ENCODE data around the gene KLF11. TPM values are rescaled to one million over a fixed set of nuclear protein-coding genes. Genes with fewer than 3 reads are reported as not detected.
"Not testable (repeated sequence)": the region's sequence is repeated elsewhere in the genome, so short reads cannot be mapped to it uniquely, and the experiment has no call there.

The KLF11 gene
- total RNA-seq, 1 experiment from 2014 or later, result 9.6 TPM

GRCh38 chr2:10022966-10023662 lies 20.2 kb upstream of the KLF11 start:
- DNase-seq (ENCODE audit: low read depth), result no peak

GRCh38 chr2:10026940-10027569 lies 16.3 kb upstream of the KLF11 start:
- DNase-seq (ENCODE audit: low read depth), result no peak

GRCh38 chr2:10027660-10028330 lies 15.6 kb upstream of the KLF11 start:
- DNase-seq (ENCODE audit: low read depth), result no peak

- DNase-seq (ENCODE audit: low read depth), result no peak
Measured at GRCh38 chr2:10028407-10028987, 14.9 kb upstream of the KLF11 start.

- DNase-seq (ENCODE audit: low read depth), result no peak
Measured at GRCh38 chr2:10028988-10029874, 14.1 kb upstream of the KLF11 start.

- DNase-seq (ENCODE audit: low read depth), result no peak
Measured at GRCh38 chr2:10029875-10030223, 13.5 kb upstream of the KLF11 start.

GRCh38 chr2:10030311-10030736 lies 13.0 kb upstream of the KLF11 start:
- DNase-seq (ENCODE audit: low read depth), result no peak

GRCh38 chr2:10030798-10031197 lies 12.6 kb upstream of the KLF11 start:
- DNase-seq (ENCODE audit: low read depth), result not testable (repeated sequence)

GRCh38 chr2:10031886-10032745 lies 11.2 kb upstream of the KLF11 start:
- DNase-seq (ENCODE audit: low read depth), result no peak

- no peak for DNase-seq (ENCODE audit: low read depth)
Measured at GRCh38 chr2:10032746-10033105, 10.6 kb upstream of the KLF11 start.

GRCh38 chr2:10033251-10034006 lies 9.9 kb upstream of the KLF11 start:
- DNase-seq (ENCODE audit: low read depth), result no peak

GRCh38 chr2:10034333-10035052 lies 8.9 kb upstream of the KLF11 start:
- DNase-seq (ENCODE audit: low read depth), result no peak

- DNase-seq (ENCODE audit: low read depth), result no peak
Measured at GRCh38 chr2:10035053-10035422, 8.3 kb upstream of the KLF11 start.

GRCh38 chr2:10035633-10036032 lies 7.7 kb upstream of the KLF11 start:
- DNase-seq (ENCODE audit: low read depth), result no peak

- DNase-seq (ENCODE audit: low read depth), result peak; percentile 89
Measured at GRCh38 chr2:10036095-10036884, 7.1 kb upstream of the KLF11 start.

- DNase-seq (ENCODE audit: low read depth), result no peak
Measured at GRCh38 chr2:10038123-10038522, 5.2 kb upstream of the KLF11 start.

- DNase-seq (ENCODE audit: low read depth), result peak; percentile 36
Measured at GRCh38 chr2:10038716-10039115, 4.6 kb upstream of the KLF11 start.

- peak; percentile 65 for DNase-seq (ENCODE audit: low read depth)
Measured at GRCh38 chr2:10039658-10040410, 3.5 kb upstream of the KLF11 start.
